ENCODE measurements around the gene PSMG4. TPM values are rescaled to one million over a fixed set of nuclear protein-coding genes. Genes with fewer than 3 reads are reported as not detected.
"Not testable (repeated sequence)": the region's sequence is repeated elsewhere in the genome, so short reads cannot be mapped to it uniquely, and the experiment has no call there.

The PSMG4 gene
- polyA plus RNA-seq, 1 donor (not counting 4 experiments of a cell fraction or from before 2014, with no cell fraction given) = 16.3 TPM

DNA sequence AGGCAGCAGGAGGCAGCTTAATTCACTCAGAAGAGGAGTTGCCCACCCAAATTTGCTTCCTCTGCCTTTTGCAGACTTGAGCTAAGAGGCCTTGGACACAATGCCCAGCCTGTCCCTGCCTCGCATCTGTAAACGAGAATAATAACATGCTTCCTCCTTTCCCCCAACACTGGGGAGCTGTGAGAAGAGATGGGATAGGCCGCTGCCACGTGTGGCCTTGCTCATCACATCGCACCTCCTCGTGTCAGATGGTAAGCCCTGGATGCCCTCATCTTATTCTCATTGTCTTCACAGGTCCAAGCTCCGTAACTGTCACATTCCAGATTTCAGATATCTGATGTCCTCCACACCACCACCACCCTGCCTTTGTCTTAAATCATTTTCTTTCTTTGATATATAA, 18.2 kb upstream of the PSMG4 start:
- Histone ChIP-seq H3K9me3 (ENCODE audit: control insufficient read depth, low read depth, low read length) (no peaks in the 10 kb centered on the region), H3K9me1 (ENCODE audit: control insufficient read depth, extremely low read depth, insufficient read depth, low read length) (no peaks in the 10 kb centered on the region), H3K27me3 (ENCODE audit: control insufficient read depth, extremely low read depth, insufficient read depth, low read length) (peaks cover 22% of the 10 kb centered on the region), H3K79me2 (ENCODE audit: control insufficient read depth, insufficient read depth, low read length) (no peaks in the 10 kb centered on the region), H3K9ac (ENCODE audit: control insufficient read depth, extremely low read depth, insufficient read depth, low read length) (no peak overlapping the region), H3K27ac (ENCODE audit: control insufficient read depth, insufficient read depth, low read length) (no peak overlapping the region), H3K4me1 (ENCODE audit: control insufficient read depth, extremely low read depth, insufficient read depth, low read length) (no peaks in the 10 kb centered on the region), H3K4me3 (ENCODE audit: control insufficient read depth in 2 of 3, extremely low read depth in 1 of 3, insufficient read depth in 2 of 3, low read depth in 1 of 3, low read length in 3 of 3) (no peak overlapping the region), H2AFZ (ENCODE audit: control insufficient read depth, low read length) (no peak overlapping the region), H4K20me1 (ENCODE audit: control insufficient read depth, extremely low read depth, insufficient read depth, low read length) (no peaks in the 10 kb centered on the region), H3K36me3 (ENCODE audit: control insufficient read depth in 2 of 2, extremely low read depth in 1 of 2, insufficient read depth in 2 of 2, low read length in 2 of 2) (no peaks in the 10 kb centered on the region), H3K4me2 (ENCODE audit: control insufficient read depth, extremely low read depth, insufficient read depth, low read depth, low read length) (no peak overlapping the region)
- FAIRE-seq (no peak), DNase-seq (ENCODE audit: low read depth, low spot score) (no peak)
- TF ChIP-seq CTCF (optimal IDR thresholded peaks at IDR 0.05 in 1 of 3, IDR thresholded peaks at IDR 0.05 in 1 of 3, conservative IDR thresholded peaks at IDR 0.05 in 1 of 3; ENCODE audit: extremely low read depth in 1 of 3, insufficient read depth in 2 of 3, low read length in 3 of 3) (no peak), EZH2 (IDR thresholded peaks at IDR 0.05; ENCODE audit: low read length) (no peak)
- dilution Hi-C loops (cut with MboI; ENCODE audit: extremely low pct_ligation_motif_present, low sequenced_read_pairs) = no loop called here

DNA sequence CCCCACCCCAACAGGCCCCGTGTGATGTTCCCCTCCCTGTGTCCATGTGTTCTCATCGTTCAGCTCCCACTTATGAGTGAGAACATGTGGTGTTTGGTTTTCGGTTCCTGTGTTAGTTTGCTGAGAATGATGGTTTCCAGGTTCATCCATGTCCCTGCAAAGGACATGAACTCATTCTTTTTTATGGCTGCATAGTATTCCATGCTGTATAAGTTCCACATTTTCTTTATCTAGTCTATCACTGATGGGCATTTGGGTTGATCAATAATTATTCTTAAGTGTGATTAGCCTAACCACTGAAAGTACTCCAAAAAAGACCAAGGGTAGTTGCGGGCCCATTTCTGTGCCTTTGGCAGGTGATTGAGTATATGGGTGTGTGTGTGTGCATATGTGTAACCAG, 17.0 kb upstream of the PSMG4 start:
- H4K20me1 ChIP-seq (ENCODE audit: control insufficient read depth, extremely low read depth, insufficient read depth, low read length); H3K79me2 ChIP-seq (ENCODE audit: control insufficient read depth, insufficient read depth, low read length); dilution Hi-C loops (cut with MboI; ENCODE audit: extremely low pct_ligation_motif_present, low sequenced_read_pairs); H3K4me3 ChIP-seq (ENCODE audit: control insufficient read depth in 2 of 3, extremely low read depth in 1 of 3, insufficient read depth in 2 of 3, low read depth in 1 of 3, low read length in 3 of 3); H3K4me1 ChIP-seq (ENCODE audit: control insufficient read depth, extremely low read depth, insufficient read depth, low read length); H3K4me2 ChIP-seq (ENCODE audit: control insufficient read depth, extremely low read depth, insufficient read depth, low read depth, low read length); FAIRE-seq; H3K36me3 ChIP-seq (ENCODE audit: control insufficient read depth in 2 of 2, extremely low read depth in 1 of 2, insufficient read depth in 2 of 2, low read length in 2 of 2); H3K27ac ChIP-seq (ENCODE audit: control insufficient read depth, insufficient read depth, low read length); H3K9ac ChIP-seq (ENCODE audit: control insufficient read depth, extremely low read depth, insufficient read depth, low read length); H3K9me1 ChIP-seq (ENCODE audit: control insufficient read depth, extremely low read depth, insufficient read depth, low read length); H2AFZ ChIP-seq (ENCODE audit: control insufficient read depth, low read length); H3K9me3 ChIP-seq (ENCODE audit: control insufficient read depth, low read depth, low read length); DNase-seq (ENCODE audit: low read depth, low spot score): not testable (repeated sequence)
- peaks cover 14% of the 10 kb centered on the region for H3K27me3 ChIP-seq (ENCODE audit: control insufficient read depth, extremely low read depth, insufficient read depth, low read length)

GRCh38 chr6:3242768-3243167, 16.0 kb upstream of the PSMG4 start:
- dilution Hi-C loops (cut with MboI; ENCODE audit: extremely low pct_ligation_motif_present, low sequenced_read_pairs) = no loop called here
- TF ChIP-seq CTCF (optimal IDR thresholded peaks at IDR 0.05 in 1 of 3, IDR thresholded peaks at IDR 0.05 in 1 of 3, conservative IDR thresholded peaks at IDR 0.05 in 1 of 3; ENCODE audit: extremely low read depth in 1 of 3, insufficient read depth in 2 of 3, low read length in 3 of 3) (no peak), EZH2 (IDR thresholded peaks at IDR 0.05; ENCODE audit: low read length) (no peak)
- H3K4me2 ChIP-seq (ENCODE audit: control insufficient read depth, extremely low read depth, insufficient read depth, low read depth, low read length) = no peak overlapping the region
- no peak for FAIRE-seq
- no peak overlapping the region for H3K9ac ChIP-seq (ENCODE audit: control insufficient read depth, extremely low read depth, insufficient read depth, low read length)
- H3K27ac ChIP-seq (ENCODE audit: control insufficient read depth, insufficient read depth, low read length) = no peak overlapping the region
- H3K4me3 ChIP-seq (ENCODE audit: control insufficient read depth in 2 of 3, extremely low read depth in 1 of 3, insufficient read depth in 2 of 3, low read depth in 1 of 3, low read length in 3 of 3) = no peak overlapping the region
- no peaks in the 10 kb centered on the region for H3K79me2 ChIP-seq (ENCODE audit: control insufficient read depth, insufficient read depth, low read length)
- H3K9me3 ChIP-seq (ENCODE audit: control insufficient read depth, low read depth, low read length) = no peaks in the 10 kb centered on the region
- no peaks in the 10 kb centered on the region for H4K20me1 ChIP-seq (ENCODE audit: control insufficient read depth, extremely low read depth, insufficient read depth, low read length)
- no peaks in the 10 kb centered on the region for H3K9me1 ChIP-seq (ENCODE audit: control insufficient read depth, extremely low read depth, insufficient read depth, low read length)
- H2AFZ ChIP-seq (ENCODE audit: control insufficient read depth, low read length) = no peak overlapping the region
- H3K4me1 ChIP-seq (ENCODE audit: control insufficient read depth, extremely low read depth, insufficient read depth, low read length) = peaks cover 3% of the 10 kb centered on the region
- H3K36me3 ChIP-seq (ENCODE audit: control insufficient read depth in 2 of 2, extremely low read depth in 1 of 2, insufficient read depth in 2 of 2, low read length in 2 of 2) = no peaks in the 10 kb centered on the region
- peaks cover 15% of the 10 kb centered on the region for H3K27me3 ChIP-seq (ENCODE audit: control insufficient read depth, extremely low read depth, insufficient read depth, low read length)
- no peak for DNase-seq (ENCODE audit: low read depth, low spot score)
